K562 (cell line): ENCODE data around the gene FBXO46. TPM values are rescaled to one million over a fixed set of nuclear protein-coding genes. Genes with fewer than 3 reads are reported as not detected.

ENCODE experiments used
- BRF1 ChIP-seq: IDR thresholded peaks from 3 replicates; pipeline ENCODE4 v1.6.1; 2011; ENCODE audit warnings: borderline replicate concordance, mild to moderate bottlenecking; ENCODE audit not compliant: insufficient read length; ENCODE audit errors: extremely low read depth
- CREB1 ChIP-seq, 2 experiments: sonication (generic) in 1 of 2; formaldehyde crosslinking in 1 of 2; IDR thresholded peaks; 2 replicates each; pipeline versions ENCODE4 v1.6.1 to v1.8.0; 2012 to 2022; ENCODE audit warnings: inconsistent platforms in 1 of 2, mild to moderate bottlenecking in 1 of 2, missing genetic modification reagents in 1 of 2, moderate library complexity in 1 of 2
- EP300 ChIP-seq: IDR thresholded peaks from 2 replicates; pipeline ENCODE4 v1.6.1; 2012; ENCODE audit warnings: low read length, improper control_type of control experiment
- FOXA3 ChIP-seq, 2 experiments: fragments of 450-650 bp in 1 of 2; sonication (generic) in 1 of 2; formaldehyde crosslinking; IDR thresholded peaks in 1 of 2; conservative IDR thresholded peaks in 1 of 2; 2 replicates each; pipeline versions ENCODE4 v1.4.0 to v1.8.0; 2020 to 2022; ENCODE audit warnings: mild to moderate bottlenecking in 2 of 2, missing genetic modification reagents in 1 of 2
- GATAD2B ChIP-seq: fragments of 450-650 bp; IDR thresholded peaks from 2 replicates; pipeline ENCODE4 v1.6.1; 2017; ENCODE audit warnings: mild to moderate bottlenecking, borderline replicate concordance
- GTF3C2 ChIP-seq: IDR thresholded peaks from 3 replicates; pipeline ENCODE4 v1.6.1; 2011; ENCODE audit warnings: borderline replicate concordance, mild to moderate bottlenecking, moderate library complexity; ENCODE audit not compliant: insufficient read length; ENCODE audit errors: extremely low read depth
- HDAC6 ChIP-seq: IDR thresholded peaks from 2 replicates; pipeline ENCODE4 v1.6.1; 2012; ENCODE audit warnings: low read depth, mild to moderate bottlenecking, control low read depth, inconsistent platforms, low read length, moderate library complexity
- KHSRP ChIP-seq: fragments of 450-650 bp; IDR thresholded peaks from 2 replicates; pipeline ENCODE4 v1.6.1; 2017
- MAX ChIP-seq: sonication (generic); formaldehyde crosslinking; IDR thresholded peaks from 2 replicates; pipeline ENCODE4 v1.9.0; 2022; ENCODE audit warnings: mild to moderate bottlenecking, missing genetic modification reagents
- MCM3 ChIP-seq: fragments of 450-650 bp; IDR thresholded peaks from 2 replicates; pipeline ENCODE4 v1.6.1; 2016
- NFXL1 ChIP-seq: fragments of 450-650 bp; formaldehyde crosslinking; IDR thresholded peaks from 2 replicates; pipeline ENCODE4 v1.4.0; 2021; ENCODE audit warnings: mild to moderate bottlenecking
- PCBP2 ChIP-seq: fragments of 200-400 bp; formaldehyde crosslinking; IDR thresholded peaks from 2 replicates; pipeline ENCODE4 v1.6.1; 2018; ENCODE audit warnings: low read length, low read depth, mild to moderate bottlenecking, moderate library complexity; ENCODE audit not compliant: poor library complexity, severe bottlenecking
- PHF20 ChIP-seq: fragments of 450-650 bp; IDR thresholded peaks from 2 replicates; pipeline ENCODE4 v1.6.1; 2018; ENCODE audit not compliant: partially characterized antibody
- POLR2AphosphoS2 ChIP-seq: IDR thresholded peaks from 2 replicates; pipeline ENCODE4 v1.6.1; 2012; ENCODE audit warnings: low read length, improper control_type of control experiment
- PURB ChIP-seq: sonication (generic); formaldehyde crosslinking; IDR thresholded peaks from 2 replicates; pipeline ENCODE4 v1.9.0; 2021; ENCODE audit warnings: low read depth, mild to moderate bottlenecking, missing genetic modification reagents
- SIN3B ChIP-seq: fragments of 450-650 bp; IDR thresholded peaks from 2 replicates; pipeline ENCODE4 v1.6.1; 2017; ENCODE audit warnings: low read depth, mild to moderate bottlenecking, moderate library complexity
- SP1 ChIP-seq: sonication (generic); formaldehyde crosslinking; IDR thresholded peaks from 2 replicates; pipeline ENCODE4 v1.8.1; 2022; ENCODE audit warnings: mild to moderate bottlenecking, missing genetic modification reagents
- USF2 ChIP-seq: sonication (generic); formaldehyde crosslinking; IDR thresholded peaks from 2 replicates; pipeline ENCODE4 v1.5.0; 2020; ENCODE audit warnings: missing genetic modification reagents
- ZNF121 ChIP-seq: sonication (generic); formaldehyde crosslinking; conservative IDR thresholded peaks from 2 replicates; pipeline ENCODE4 v1.8.0; 2022; ENCODE audit warnings: missing genetic modification reagents
- ZNF507 ChIP-seq: conservative IDR thresholded peaks from 2 replicates; pipeline ENCODE4 v1.6.1; 2017; ENCODE audit warnings: missing genetic modification characterization, missing compliant biosample characterization
- ZNF609 ChIP-seq: sonication (generic); formaldehyde crosslinking; IDR thresholded peaks from 2 replicates; pipeline ENCODE4 v1.8.1; 2023; ENCODE audit warnings: missing genetic modification reagents, mild to moderate bottlenecking, borderline replicate concordance
- polyA plus RNA-seq, 8 experiments: library from polyadenylated mRNA; depleted of rRNA in 4 of 8; stranded (reverse) in 5 of 8; unstranded in 3 of 8; fragments of >200 nt; fragmentation: Nextera tagmentation in 2 of 8; fragmentation: Illumina TruSeq in 1 of 8; extraction: Ambion mirVana in 2 of 8; extraction: Trizol in 1 of 8; gene quantifications; 2 replicates each; pipeline versions ENCODE4 v1.2.1 to v1.2.3, GENCODE V29; 2011 to 2014; ENCODE audit warnings: inconsistent platforms in 1 of 8, missing spikeins in 1 of 8
- total RNA-seq, 7 experiments: library from RNA; depleted of rRNA in 6 of 7; stranded (reverse); fragments of >200 nt in 6 of 7; fragmentation: Illumina TruSeq in 2 of 7; extraction: Trizol in 2 of 7; gene quantifications; 2 replicates each; pipeline versions ENCODE4 v1.2.1 to v1.2.3, GENCODE V29; 2011 to 2021; ENCODE audit warnings: low replicate concordance in 1 of 7

Gene FBXO46
- total and polyA plus RNA-seq, 9 of the 15 experiments (the other 6 are each of a cell fraction or from before 2014, with no cell fraction given), result 1.5 to 36.1 (median 7.3) TPM

- TF ChIP-seq POLR2AphosphoS2 (no peak), ZNF609 (CRISPR knock-in tag) (no peak), PURB (CRISPR knock-in tag) (no peak), BRF1 (no peak), PHF20 (no peak), SP1 (CRISPR knock-in tag) (peak; percentile 15; the same call in 1 of the 2 replicates), EP300 (no peak), FOXA3 (CRISPR knock-in tag; conservative IDR thresholded peaks at IDR 0.05 in 1 of 2, IDR thresholded peaks at IDR 0.05 in 1 of 2) (no peak), GATAD2B (no peak), MCM3 (no peak), KHSRP (0 out of 2 replicates have a peak, but pooled peaks have one; percentile 32), GTF3C2 (no peak), CREB1 (IDR thresholded peaks at IDR 0.05) (no peak; the same call in 1 of the 2 replicates), CREB1 (CRISPR knock-in tag; IDR thresholded peaks at IDR 0.05) (no peak), SIN3B (no peak), MAX (CRISPR knock-in tag) (no peak), HDAC6 (no peak), USF2 (CRISPR knock-in tag) (no peak), PCBP2 (no peak), NFXL1 (CRISPR knock-in tag) (no peak), ZNF507 (tag) (no peak), ZNF121 (CRISPR knock-in tag) (no peak)
Observed at GRCh38 chr19:45668342-45668871, 62.3 kb downstream of the FBXO46 start (continued).
